Cardiac muscle cell (in vitro differentiated cells and primary cell): Measurements from ENCODE around the gene SLC25A43. TPM values are rescaled to one million over a fixed set of nuclear protein-coding genes. Genes with fewer than 3 reads are reported as not detected.

ENCODE experiments used
- DNase-seq, 2 donors: peaks; one replicate each; pipeline versions ENCODE4 v3.0.0 to v3.0.0-alpha.2; 2010 to 2017; ENCODE audit warnings: low read depth in 1 of 2, low spot score in 1 of 2
- H3K27ac ChIP-seq: fragments of 200-600 bp; sonication (generic); 2 replicates; pipeline ENCODE4 v1.5.1; 2016
- H3K27me3 ChIP-seq: fragments of 200-600 bp; sonication (generic); 2 replicates; pipeline ENCODE4 v1.6.0; 2016; ENCODE audit warnings: control low read depth
- H3K36me3 ChIP-seq: fragments of 200-600 bp; sonication (generic); 2 replicates; pipeline ENCODE4 v1.5.1; 2016; ENCODE audit warnings: control low read depth
- H3K4me1 ChIP-seq: fragments of 200-600 bp; sonication (generic); 2 replicates; pipeline ENCODE4 v1.8.1; 2017; ENCODE audit warnings: low read depth, mild to moderate bottlenecking, mixed run types
- H3K4me3 ChIP-seq: fragments of 200-600 bp; sonication (generic); 2 replicates; pipeline ENCODE4 v1.5.1; 2016; ENCODE audit warnings: mild to moderate bottlenecking
- H3K9me3 ChIP-seq: fragments of 200-600 bp; sonication (generic); 2 replicates; pipeline ENCODE4 v1.5.1; 2017; ENCODE audit warnings: low read depth, mild to moderate bottlenecking, control low read depth
- CTCF ChIP-seq: IDR thresholded peaks from 2 replicates; pipeline ENCODE4 v1.5.1; 2012; ENCODE audit warnings: low read depth, mild to moderate bottlenecking, low read length
- polyA plus RNA-seq: library from polyadenylated mRNA; unstranded; fragments of >200 nt; fragmentation: Nextera tagmentation; extraction: Ambion mirVana; gene quantifications from 2 replicates; pipeline ENCODE4 v1.2.1, GENCODE V29; 2016
- total RNA-seq: library from RNA; depleted of rRNA; stranded (reverse); fragments of >200 nt; gene quantifications from 2 replicates; pipeline ENCODE4 v1.2.3, GENCODE V29; 2016

SLC25A43 gene
- total and polyA plus RNA-seq, 2 experiments from 2014 or later = 3.0 to 3.5 TPM

GRCh38 chrX:119465555-119465954 lies 66.4 kb downstream of the SLC25A43 start:
- H3K27me3 ChIP-seq = no peaks in the 10 kb centered on the region
- H3K27ac ChIP-seq = no peak overlapping the region
- H3K4me3 ChIP-seq = no peak overlapping the region
- H3K9me3 ChIP-seq = no peaks in the 10 kb centered on the region
- TF ChIP-seq CTCF = no peak
- no peaks in the 10 kb centered on the region for H3K4me1 ChIP-seq
- no peak for DNase-seq
- peaks cover 1% of the 10 kb centered on the region for H3K36me3 ChIP-seq

GRCh38 chrX:119466970-119467369 lies 67.8 kb downstream of the SLC25A43 start:
- TF ChIP-seq CTCF = no peak
- Histone ChIP-seq H3K9me3 (no peaks in the 10 kb centered on the region), H3K4me3 (no peak overlapping the region), H3K27ac (no peak overlapping the region), H3K36me3 (peaks cover 10% of the 10 kb centered on the region), H3K27me3 (no peaks in the 10 kb centered on the region), H3K4me1 (no peaks in the 10 kb centered on the region)
- no peak for DNase-seq

- no peak overlapping the region for H3K4me3 ChIP-seq
- no peaks in the 10 kb centered on the region for H3K4me1 ChIP-seq
- no peak for TF ChIP-seq CTCF
- H3K36me3 ChIP-seq = peaks cover 10% of the 10 kb centered on the region
- H3K27me3 ChIP-seq = no peaks in the 10 kb centered on the region
- H3K27ac ChIP-seq = no peak overlapping the region
- no peaks in the 10 kb centered on the region for H3K9me3 ChIP-seq
- no peak for DNase-seq
Observed at GRCh38 chrX:119467433-119467832, 68.3 kb downstream of the SLC25A43 start.

- Histone ChIP-seq H3K9me3 (no peaks in the 10 kb centered on the region), H3K27ac (peak within 1 kb of the TSS; percentile 84)
- TF ChIP-seq CTCF = no peak
Observed at GRCh38 chrX:119467842-119468550, 68.9 kb downstream of the SLC25A43 start, which contains the start of gene SLC25A5. TSS of gene SLC25A5 (plus strand) at chrX:119468444. CDS start at chrX:119468516, 72 bp downstream.

GRCh38 chrX:119468551-119469312 lies 69.6 kb downstream of the SLC25A43 start:
- Histone ChIP-seq H3K27me3 (no peaks in the 10 kb centered on the region), H3K4me3 (peak overlapping the region; percentile 61), H3K4me1 (no peaks in the 10 kb centered on the region), H3K27ac (peak overlapping the region; percentile 84), H3K9me3 (no peaks in the 10 kb centered on the region), H3K36me3 (peaks cover 10% of the 10 kb centered on the region)
- DNase-seq = peak; percentile 87 to 89
- peak; percentile 63 for TF ChIP-seq CTCF

More at GRCh38 chrX:119467842-119468550, 68.9 kb downstream of the SLC25A43 start, which contains the start of gene SLC25A5:
- H3K4me1 ChIP-seq = no peaks in the 10 kb centered on the region
- H3K27me3 ChIP-seq = no peaks in the 10 kb centered on the region
- peaks cover 10% of the 10 kb centered on the region for H3K36me3 ChIP-seq
- peak; percentile 86 to 87 for DNase-seq
- peak within 1 kb of the TSS; percentile 61 for H3K4me3 ChIP-seq
